Astrocyte (in vitro differentiated cells and primary cell): Measurements from ENCODE around the gene FPGS. TPM values are rescaled to one million over a fixed set of nuclear protein-coding genes. Genes with fewer than 3 reads are reported as not detected.

Source experiments
- DNase-seq: peaks from one replicate; pipeline ENCODE4 v3.0.0-alpha.2; 2010; ENCODE audit warnings: low read depth
- FAIRE-seq: peaks from 2 replicates; lab custom pipeline; 2011; peaks lifted over from hg19 to GRCh38; lab: Jason Lieb, UNC
- H2AFZ ChIP-seq: 2 replicates; pipeline ENCODE4 v1.6.0; 2012; ENCODE audit warnings: low read depth, low read length, inconsistent platforms
- H3K27ac ChIP-seq: 2 replicates; pipeline ENCODE4 v1.5.1; 2011; ENCODE audit warnings: low read depth, low read length, inconsistent platforms
- H3K27me3 ChIP-seq: 2 replicates; pipeline ENCODE4 v1.6.0; 2011; ENCODE audit warnings: low read length, inconsistent platforms; ENCODE audit not compliant: insufficient read depth
- H3K36me3 ChIP-seq: 2 replicates; pipeline ENCODE4 v1.5.1; 2011; ENCODE audit warnings: low read length, inconsistent platforms; ENCODE audit not compliant: insufficient read depth
- H3K4me1 ChIP-seq: 2 replicates; pipeline ENCODE4 v1.5.1; 2011; ENCODE audit warnings: low read length, inconsistent platforms; ENCODE audit not compliant: insufficient read depth
- H3K4me2 ChIP-seq: 2 replicates; pipeline ENCODE4 v1.6.0; 2012; ENCODE audit warnings: low read length, inconsistent platforms
- H3K4me3 ChIP-seq: 2 replicates; pipeline ENCODE4 v1.5.1; 2011; ENCODE audit warnings: low read depth, mild to moderate bottlenecking, low read length, inconsistent platforms; ENCODE audit not compliant: insufficient read depth
- H3K79me2 ChIP-seq: 2 replicates; pipeline ENCODE4 v1.6.0; 2012; ENCODE audit warnings: mild to moderate bottlenecking, low read length, inconsistent platforms; ENCODE audit not compliant: insufficient read depth
- H3K9ac ChIP-seq: 2 replicates; pipeline ENCODE4 v1.6.0; 2012; ENCODE audit warnings: mild to moderate bottlenecking, low read length, inconsistent platforms
- H3K9me3 ChIP-seq: 2 replicates; pipeline ENCODE4 v1.5.1; 2012; ENCODE audit warnings: low read depth, mild to moderate bottlenecking, low read length, inconsistent platforms; ENCODE audit not compliant: insufficient read depth
- H4K20me1 ChIP-seq: 2 replicates; pipeline ENCODE4 v1.6.0; 2012; ENCODE audit warnings: low read length, inconsistent platforms; ENCODE audit not compliant: insufficient read depth
- H3K27ac Mint-ChIP-seq: one replicate; pipeline ENCODE4 v1.8.0; 2021; ENCODE audit warnings: mild to moderate bottlenecking, mixed read lengths; ENCODE audit not compliant: unreplicated experiment
- H3K27me3 Mint-ChIP-seq: one replicate; pipeline ENCODE4 v1.8.0; 2021; ENCODE audit warnings: low read depth, mixed read lengths; ENCODE audit not compliant: unreplicated experiment
- H3K36me3 Mint-ChIP-seq: one replicate; pipeline ENCODE4 v1.8.0; 2021; ENCODE audit warnings: low read depth, mixed read lengths; ENCODE audit not compliant: unreplicated experiment
- H3K4me1 Mint-ChIP-seq: one replicate; pipeline ENCODE4 v1.8.0; 2021; ENCODE audit warnings: low read depth, mixed read lengths; ENCODE audit not compliant: unreplicated experiment
- H3K4me3 Mint-ChIP-seq: one replicate; pipeline ENCODE4 v1.8.0; 2021; ENCODE audit warnings: mild to moderate bottlenecking, moderate library complexity, mixed read lengths; ENCODE audit not compliant: unreplicated experiment
- H3K9me3 Mint-ChIP-seq: one replicate; pipeline ENCODE4 v1.8.0; 2021; ENCODE audit warnings: mild to moderate bottlenecking, mixed read lengths; ENCODE audit not compliant: unreplicated experiment
- CTCF ChIP-seq: IDR thresholded peaks from 2 replicates; pipeline ENCODE4 v1.5.1; 2011; ENCODE audit warnings: low read depth, mild to moderate bottlenecking, inconsistent platforms, low read length, moderate library complexity; ENCODE audit not compliant: insufficient read depth
- EZH2 ChIP-seq: IDR thresholded peaks from 2 replicates; pipeline ENCODE4 v1.6.1; 2012; ENCODE audit warnings: mild to moderate bottlenecking, low read length, inconsistent platforms; ENCODE audit not compliant: insufficient read depth
- total RNA-seq: library from RNA; stranded (reverse); gene quantifications from 2 replicates; pipeline ENCODE4 v1.2.1, GENCODE V29; 2021

The FPGS gene
- total RNA-seq, 1 donor from 2014 or later: 49.4 TPM

GRCh38 chr9:127803507-127804352 lies 1.0 kb downstream of the FPGS start:
- Mint-ChIP-seq H3K4me1 (peaks cover 5% of the 10 kb centered on the region), H3K4me3 (peak overlapping the region; percentile 98), H3K36me3 (peaks cover 14% of the 10 kb centered on the region), H3K27ac (peak overlapping the region; percentile 97), H3K27me3 (no peaks in the 10 kb centered on the region), H3K9me3 (no peaks in the 10 kb centered on the region)
- H3K9me3 ChIP-seq: no peaks in the 10 kb centered on the region
- H3K4me2 ChIP-seq: peak overlapping the region; percentile 98
- peak overlapping the region; percentile 77 for H3K27ac ChIP-seq
- H3K27me3 ChIP-seq: no peaks in the 10 kb centered on the region
- TF ChIP-seq EZH2 (no peak), CTCF (no peak)
- H3K79me2 ChIP-seq: peaks cover 40% of the 10 kb centered on the region
- FAIRE-seq (no peak), DNase-seq (no peak)
- no peaks in the 10 kb centered on the region for H3K36me3 ChIP-seq
- peaks cover 15% of the 10 kb centered on the region for H4K20me1 ChIP-seq
- peak overlapping the region; percentile 98 for H3K9ac ChIP-seq
- H3K4me3 ChIP-seq: peak overlapping the region; percentile 85
- peak overlapping the region; percentile 85 for H2AFZ ChIP-seq
- H3K4me1 ChIP-seq: peaks cover 19% of the 10 kb centered on the region

- Histone ChIP-seq H3K4me1 (peaks cover 19% of the 10 kb centered on the region), H3K36me3 (no peaks in the 10 kb centered on the region), H3K9me3 (no peaks in the 10 kb centered on the region), H3K4me3 (no peak overlapping the region), H3K27ac (no peak overlapping the region), H3K9ac (no peak overlapping the region), H2AFZ (no peak overlapping the region), H3K27me3 (no peaks in the 10 kb centered on the region), H3K4me2 (no peak overlapping the region), H4K20me1 (peaks cover 28% of the 10 kb centered on the region), H3K79me2 (peaks cover 40% of the 10 kb centered on the region)
- H3K4me3 Mint-ChIP-seq: no peak overlapping the region
- DNase-seq (no peak), FAIRE-seq (no peak)
- peaks cover 18% of the 10 kb centered on the region for H3K36me3 Mint-ChIP-seq
- no peaks in the 10 kb centered on the region for H3K9me3 Mint-ChIP-seq
- no peak overlapping the region for H3K27ac Mint-ChIP-seq
- no peaks in the 10 kb centered on the region for H3K27me3 Mint-ChIP-seq
- H3K4me1 Mint-ChIP-seq: peaks cover 7% of the 10 kb centered on the region
- no peak for TF ChIP-seq EZH2
- peak; percentile 36 for TF ChIP-seq CTCF
Measured at GRCh38 chr9:127805620-127806019, 2.9 kb downstream of the FPGS start.

- DNase-seq (no peak), FAIRE-seq (no peak)
- Histone ChIP-seq H3K4me3 (no peak overlapping the region), H3K9me3 (no peaks in the 10 kb centered on the region), H3K4me1 (peaks cover 15% of the 10 kb centered on the region), H3K9ac (no peak overlapping the region), H3K27ac (no peak overlapping the region), H3K36me3 (peaks cover 3% of the 10 kb centered on the region), H4K20me1 (peaks cover 29% of the 10 kb centered on the region), H3K27me3 (no peaks in the 10 kb centered on the region), H3K4me2 (no peak overlapping the region), H2AFZ (no peak overlapping the region), H3K79me2 (peaks cover 40% of the 10 kb centered on the region)
- peaks cover 3% of the 10 kb centered on the region for H3K4me1 Mint-ChIP-seq
- TF ChIP-seq CTCF: no peak
- no peak for TF ChIP-seq EZH2
- H3K27me3 Mint-ChIP-seq: no peaks in the 10 kb centered on the region
- H3K27ac Mint-ChIP-seq: no peak overlapping the region
- peaks cover 18% of the 10 kb centered on the region for H3K36me3 Mint-ChIP-seq
- H3K9me3 Mint-ChIP-seq: no peaks in the 10 kb centered on the region
- H3K4me3 Mint-ChIP-seq: no peak overlapping the region
Measured at GRCh38 chr9:127806871-127807270, 4.2 kb downstream of the FPGS start.
